HK-2 (cell line): Measurements from ENCODE around the gene PPP1R12B.
"Not testable (repeated sequence)": the region's sequence is repeated elsewhere in the genome, so short reads cannot be mapped to it uniquely, and the experiment has no call there.

ENCODE experiments used
- DNase-seq: peaks from one replicate; pipeline ENCODE4 v3.0.0-alpha.2; 2018; ENCODE audit not compliant: unreplicated experiment

PPP1R12B gene

GRCh38 chr1:202405928-202406327 lies 57.4 kb downstream of the PPP1R12B start:
- no peak for DNase-seq

- DNase-seq = not testable (repeated sequence)
These were observed 58.4 kb downstream of the PPP1R12B start for GRCh38 chr1:202406896-202407295.

- DNase-seq = not testable (repeated sequence)
These were observed 58.9 kb downstream of the PPP1R12B start for GRCh38 chr1:202407378-202407777.

- DNase-seq = not testable (repeated sequence)
These were observed 61.8 kb downstream of the PPP1R12B start for GRCh38 chr1:202410251-202410650.

GRCh38 chr1:202410854-202411357 lies 62.4 kb downstream of the PPP1R12B start:
- not testable (repeated sequence) for DNase-seq

GRCh38 chr1:202411422-202411821 lies 62.9 kb downstream of the PPP1R12B start:
- DNase-seq = no peak

GRCh38 chr1:202412421-202412820 lies 63.9 kb downstream of the PPP1R12B start:
- DNase-seq = not testable (repeated sequence)

- no peak for DNase-seq
These were observed 68.1 kb downstream of the PPP1R12B start for GRCh38 chr1:202416641-202417040.

- not testable (repeated sequence) for DNase-seq
These were observed 68.6 kb downstream of the PPP1R12B start for GRCh38 chr1:202417141-202417540.

- DNase-seq = not testable (repeated sequence)
These were observed 69.3 kb downstream of the PPP1R12B start for GRCh38 chr1:202417762-202418201.

- DNase-seq = not testable (repeated sequence)
These were observed 71.2 kb downstream of the PPP1R12B start for GRCh38 chr1:202419731-202420130.

GRCh38 chr1:202420422-202421094 lies 72.1 kb downstream of the PPP1R12B start:
- not testable (repeated sequence) for DNase-seq

GRCh38 chr1:202422709-202423108 lies 74.2 kb downstream of the PPP1R12B start:
- DNase-seq = not testable (repeated sequence)

GRCh38 chr1:202424260-202424659 lies 75.8 kb downstream of the PPP1R12B start:
- not testable (repeated sequence) for DNase-seq

- not testable (repeated sequence) for DNase-seq
These were observed 81.6 kb downstream of the PPP1R12B start for GRCh38 chr1:202430111-202430510.

GRCh38 chr1:202432338-202432737 lies 83.8 kb downstream of the PPP1R12B start:
- DNase-seq = not testable (repeated sequence)

- no peak for DNase-seq
These were observed 84.9 kb downstream of the PPP1R12B start for GRCh38 chr1:202433155-202434043.

- DNase-seq = no peak
These were observed 85.6 kb downstream of the PPP1R12B start for GRCh38 chr1:202434059-202434458.

GRCh38 chr1:202438393-202439174 lies 90.1 kb downstream of the PPP1R12B start:
- no peak for DNase-seq

GRCh38 chr1:202439308-202439707 lies 90.8 kb downstream of the PPP1R12B start:
- DNase-seq = no peak

GRCh38 chr1:202448140-202448539 lies 99.6 kb downstream of the PPP1R12B start:
- not testable (repeated sequence) for DNase-seq

GRCh38 chr1:202451641-202452040 lies 103.1 kb downstream of the PPP1R12B start:
- DNase-seq = not testable (repeated sequence)
